Measurements from ENCODE around the gene KCNIP4.

DNA sequence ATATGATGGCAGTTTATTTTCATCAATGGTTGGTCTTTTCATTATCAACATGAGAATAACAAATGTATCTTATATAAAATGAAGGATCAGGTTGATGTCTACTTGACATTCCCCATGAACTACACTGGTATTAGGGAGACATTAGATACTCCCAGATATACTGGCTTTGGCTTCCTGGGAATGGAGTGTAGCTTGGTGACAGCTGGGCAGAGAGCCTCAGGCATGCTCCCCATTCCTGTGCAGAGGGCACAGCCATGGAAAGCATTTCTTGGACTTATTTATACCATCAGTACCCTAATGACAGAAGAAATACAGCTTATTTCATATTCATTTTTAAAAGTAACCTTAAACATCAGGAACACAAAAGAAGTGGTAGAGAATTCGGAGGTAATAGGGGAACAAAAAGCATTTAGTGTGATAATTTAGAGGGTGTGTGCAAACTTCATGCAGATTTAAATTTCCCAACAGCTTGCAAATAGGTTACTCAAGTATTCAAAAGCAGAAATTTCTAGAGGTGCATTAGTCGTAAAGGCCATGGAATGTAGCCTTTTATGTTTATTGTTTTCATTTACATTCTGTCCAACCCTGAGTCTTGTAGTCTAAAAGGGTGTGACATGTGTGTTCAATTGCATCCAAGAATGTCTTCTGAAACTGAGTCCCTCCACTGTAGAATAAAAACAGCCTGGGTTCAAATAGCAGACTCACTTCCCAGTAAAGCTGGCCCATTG, 573.8 kb downstream of the KCNIP4 start:
- TF ChIP-seq, protein P1, sequence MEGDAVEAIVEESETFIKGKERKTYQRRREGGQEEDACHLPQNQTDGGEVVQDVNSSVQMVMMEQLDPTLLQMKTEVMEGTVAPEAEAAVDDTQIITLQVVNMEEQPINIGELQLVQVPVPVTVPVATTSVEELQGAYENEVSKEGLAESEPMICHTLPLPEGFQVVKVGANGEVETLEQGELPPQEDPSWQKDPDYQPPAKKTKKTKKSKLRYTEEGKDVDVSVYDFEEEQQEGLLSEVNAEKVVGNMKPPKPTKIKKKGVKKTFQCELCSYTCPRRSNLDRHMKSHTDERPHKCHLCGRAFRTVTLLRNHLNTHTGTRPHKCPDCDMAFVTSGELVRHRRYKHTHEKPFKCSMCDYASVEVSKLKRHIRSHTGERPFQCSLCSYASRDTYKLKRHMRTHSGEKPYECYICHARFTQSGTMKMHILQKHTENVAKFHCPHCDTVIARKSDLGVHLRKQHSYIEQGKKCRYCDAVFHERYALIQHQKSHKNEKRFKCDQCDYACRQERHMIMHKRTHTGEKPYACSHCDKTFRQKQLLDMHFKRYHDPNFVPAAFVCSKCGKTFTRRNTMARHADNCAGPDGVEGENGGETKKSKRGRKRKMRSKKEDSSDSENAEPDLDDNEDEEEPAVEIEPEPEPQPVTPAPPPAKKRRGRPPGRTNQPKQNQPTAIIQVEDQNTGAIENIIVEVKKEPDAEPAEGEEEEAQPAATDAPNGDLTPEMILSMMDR (IDR thresholded peaks at IDR 0.05): no peak
- TF ChIP-seq POLR2A (IDR thresholded peaks at IDR 0.05): no peak
